ENCODE measurements around the gene CPTP. TPM values are rescaled to one million over a fixed set of nuclear protein-coding genes. Genes with fewer than 3 reads are reported as not detected.

CPTP gene
- total RNA-seq, 4 donors from 2014 or later = 10.4 to 42.7 (median 30.1) TPM

GRCh38 chr1:1332774-1333480, 8.3 kb downstream of the CPTP start:
- Histone ChIP-seq H3K27ac (no peak overlapping the region), H3K9me3 (no peaks in the 10 kb centered on the region), H3K4me3 (no peak overlapping the region), H3K27me3 (no peaks in the 10 kb centered on the region), H3K36me3 (peaks cover 0 to 39% of the 10 kb centered on the region in 2 donors), H3K4me1 (peaks cover 0 to 17% (median 7%) of the 10 kb centered on the region in 3 donors)
- WGBS, 2 donors (ENCODE audit: low coverage in 1 of 2) = 76% methylated on average over 6 of the region's 48 CpGs; no CpG with 5 or more reads in 1 of the 2 donors
- no peak for ATAC-seq
- TF ChIP-seq EP300 (IDR thresholded peaks at IDR 0.05) (no peak), POLR2A (IDR thresholded peaks at IDR 0.05) (no peak), CTCF (IDR thresholded peaks at IDR 0.05) (no peak), POLR2AphosphoS5 (IDR thresholded peaks at IDR 0.05) (no peak)

GRCh38 chr1:1333551-1334241, 9.1 kb downstream of the CPTP start:
- Histone ChIP-seq H3K9me3 (no peaks in the 10 kb centered on the region), H3K27me3 (no peaks in the 10 kb centered on the region), H3K36me3 (peaks cover 0 to 39% of the 10 kb centered on the region in 2 donors), H3K4me3 (no peak overlapping the region), H3K27ac (no peak overlapping the region), H3K4me1 (peaks cover 0 to 17% (median 7%) of the 10 kb centered on the region in 3 donors)
- peak; percentile 14 for ATAC-seq
- 93 to 100% methylated on average over 1 to 6 of the region's 36 CpGs for WGBS, 2 donors (ENCODE audit: low coverage in 1 of 2)
- TF ChIP-seq CTCF (IDR thresholded peaks at IDR 0.05) = no peak
- no peak for TF ChIP-seq EP300 (IDR thresholded peaks at IDR 0.05)
- no peak for TF ChIP-seq POLR2A (IDR thresholded peaks at IDR 0.05)
- no peak for TF ChIP-seq POLR2AphosphoS5 (IDR thresholded peaks at IDR 0.05)

- Histone ChIP-seq H3K27ac (no peak overlapping the region), H3K4me3 (no peak overlapping the region), H3K36me3 (peaks cover 0 to 45% of the 10 kb centered on the region in 2 donors), H3K4me1 (peaks cover 0 to 17% (median 7%) of the 10 kb centered on the region in 3 donors), H3K9me3 (no peaks in the 10 kb centered on the region), H3K27me3 (no peaks in the 10 kb centered on the region)
- WGBS, 2 donors (ENCODE audit: low coverage in 1 of 2) = no CpG with 5 or more reads among the region's 11 CpGs
- TF ChIP-seq POLR2AphosphoS5 (IDR thresholded peaks at IDR 0.05) (no peak), EP300 (IDR thresholded peaks at IDR 0.05) (no peak), POLR2A (IDR thresholded peaks at IDR 0.05) (no peak), CTCF (IDR thresholded peaks at IDR 0.05) (no peak)
- no peak for ATAC-seq
Measured at GRCh38 chr1:1334835-1335234, 10.2 kb downstream of the CPTP start.

GRCh38 chr1:1335283-1335682, 10.7 kb downstream of the CPTP start:
- ATAC-seq = no peak
- 81% methylated on average over 5 of the region's 16 CpGs; no CpG with 5 or more reads in 1 of the 2 donors for WGBS, 2 donors (ENCODE audit: low coverage in 1 of 2)
- no peak overlapping the region for H3K27ac ChIP-seq
- peaks cover 0 to 50% of the 10 kb centered on the region in 2 donors for H3K36me3 ChIP-seq
- TF ChIP-seq CTCF (IDR thresholded peaks at IDR 0.05) (no peak), POLR2A (IDR thresholded peaks at IDR 0.05) (no peak), POLR2AphosphoS5 (IDR thresholded peaks at IDR 0.05) (no peak), EP300 (IDR thresholded peaks at IDR 0.05) (no peak)
- peaks cover 0 to 13% (median 7%) of the 10 kb centered on the region in 3 donors for H3K4me1 ChIP-seq
- no peaks in the 10 kb centered on the region for H3K9me3 ChIP-seq
- no peaks in the 10 kb centered on the region for H3K27me3 ChIP-seq
- no peak overlapping the region for H3K4me3 ChIP-seq
